NCI-H226 (cell line): ENCODE measurements around the gene ZNF664.

Experiments
- DNase-seq: peaks from one replicate; pipeline ENCODE4 v3.0.0-alpha.2; 2015

ZNF664 gene

DNA sequence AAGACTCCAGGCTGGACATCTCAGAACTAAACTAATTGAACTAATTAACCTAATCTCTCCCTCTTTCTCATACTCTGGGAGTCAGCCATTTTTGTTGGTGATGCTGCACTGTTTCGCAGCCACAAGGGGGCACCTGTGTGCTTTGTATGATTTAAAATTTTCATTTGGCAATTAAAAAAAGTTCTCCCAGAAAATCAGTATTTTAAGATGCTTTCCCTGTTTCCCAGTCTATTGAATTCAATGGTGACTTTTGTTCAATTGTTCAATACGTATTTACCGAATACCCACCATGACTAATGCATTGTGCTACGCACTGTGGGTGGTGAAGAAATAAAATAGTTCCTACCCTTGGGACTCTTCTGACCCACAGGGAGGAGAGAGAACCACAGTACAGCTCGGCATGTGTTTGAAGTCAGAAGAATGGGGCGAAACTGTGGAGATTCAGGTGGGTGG, 63.7 kb downstream of the ZNF664 start:
- no peak for DNase-seq

DNA sequence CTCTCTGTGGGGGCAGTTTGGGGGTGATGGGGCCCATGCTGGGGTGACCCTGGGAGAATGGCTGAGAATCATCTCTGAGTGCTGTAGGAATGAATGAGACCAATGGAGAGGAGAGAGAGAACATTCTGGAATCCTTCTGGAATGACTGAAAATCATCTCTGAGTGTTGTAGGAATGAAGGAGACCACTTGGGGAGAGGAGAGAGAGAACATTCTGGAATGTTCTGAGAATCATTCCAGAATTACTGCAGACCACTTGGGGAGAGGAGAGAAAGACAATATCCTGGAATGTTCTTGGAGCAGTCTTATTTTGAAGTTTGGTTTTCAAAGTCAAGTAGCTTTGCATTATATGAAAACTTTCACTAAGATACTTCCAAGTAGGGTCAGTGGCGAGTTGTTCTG, 64.3 kb downstream of the ZNF664 start:
- no peak for DNase-seq

DNA sequence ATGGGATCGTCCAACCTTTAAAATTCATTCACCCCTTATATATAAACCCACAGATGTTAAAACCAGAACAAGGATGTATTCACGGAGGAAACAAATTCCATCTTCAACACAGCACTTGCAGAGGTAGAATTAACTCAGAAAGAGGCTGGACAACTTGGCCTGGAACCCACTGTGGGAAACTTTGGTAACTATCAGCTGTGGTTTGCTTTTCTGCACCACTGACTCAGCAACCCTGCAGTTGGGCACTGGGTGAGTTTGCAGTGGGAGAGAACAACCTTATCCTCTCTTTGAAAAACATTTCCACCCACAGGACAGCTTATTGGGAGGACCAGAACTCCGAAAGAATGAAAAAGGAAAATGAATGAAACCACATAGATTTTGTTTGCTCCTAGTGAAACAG, 66.3 kb downstream of the ZNF664 start:
- peak; percentile 59 for DNase-seq

DNA sequence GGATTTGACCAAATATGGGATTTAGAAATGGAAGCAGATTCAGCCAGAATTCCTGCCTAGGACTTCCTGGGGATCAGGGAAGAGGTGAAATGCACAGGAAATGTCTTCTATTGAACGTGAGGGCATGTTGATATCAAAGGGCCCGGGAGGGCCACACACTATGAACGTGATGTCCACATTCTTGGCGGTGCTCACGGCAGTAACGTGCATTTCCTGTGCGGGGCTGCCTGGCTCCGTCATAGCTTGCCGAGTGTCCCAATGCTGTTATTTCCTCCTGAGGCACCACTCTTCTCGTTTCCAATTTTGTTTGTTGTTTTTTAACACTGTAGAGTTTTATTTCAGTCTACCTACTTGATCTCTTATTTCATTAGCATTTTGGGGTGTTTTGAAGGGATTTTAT, 67.3 kb downstream of the ZNF664 start:
- DNase-seq = no peak

DNA sequence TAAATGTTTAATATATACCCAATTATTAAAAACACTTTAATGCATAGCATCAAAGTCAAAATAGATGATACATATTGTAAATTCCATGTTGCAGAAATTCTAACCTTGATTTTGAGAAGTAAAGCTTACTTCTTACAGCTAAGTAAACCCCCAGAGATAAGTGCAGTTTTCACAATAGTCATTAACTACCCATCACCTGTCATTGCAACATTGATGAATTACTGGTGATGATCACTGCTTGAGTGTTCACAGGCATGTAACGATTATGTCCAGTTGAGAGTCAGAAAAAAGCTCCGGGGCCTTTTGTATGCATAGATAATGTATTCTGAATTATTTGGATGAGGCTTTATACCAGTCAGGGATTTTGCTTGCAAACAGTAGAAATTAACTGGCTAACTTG, 67.7 kb downstream of the ZNF664 start:
- no peak for DNase-seq

DNA sequence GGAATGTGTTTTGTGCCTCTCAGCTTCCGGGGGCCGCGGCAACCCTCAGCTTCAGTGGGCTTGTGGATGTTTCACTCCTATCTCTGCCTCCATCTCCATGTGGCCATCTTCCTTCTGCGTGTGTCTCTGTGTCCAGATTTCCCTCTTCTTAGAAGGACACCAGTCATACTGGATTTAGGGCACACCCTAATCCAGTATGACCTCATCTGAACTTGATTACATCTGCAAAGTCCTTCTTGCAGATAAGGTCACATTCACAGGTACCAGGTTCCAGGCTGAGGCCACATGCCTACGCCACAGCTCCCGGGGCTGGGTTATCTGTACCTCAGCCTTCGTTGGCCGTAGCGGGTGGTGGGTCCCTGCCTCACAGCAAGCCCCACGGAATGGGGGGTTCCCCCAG, 68.9 kb downstream of the ZNF664 start:
- no peak for DNase-seq

DNA sequence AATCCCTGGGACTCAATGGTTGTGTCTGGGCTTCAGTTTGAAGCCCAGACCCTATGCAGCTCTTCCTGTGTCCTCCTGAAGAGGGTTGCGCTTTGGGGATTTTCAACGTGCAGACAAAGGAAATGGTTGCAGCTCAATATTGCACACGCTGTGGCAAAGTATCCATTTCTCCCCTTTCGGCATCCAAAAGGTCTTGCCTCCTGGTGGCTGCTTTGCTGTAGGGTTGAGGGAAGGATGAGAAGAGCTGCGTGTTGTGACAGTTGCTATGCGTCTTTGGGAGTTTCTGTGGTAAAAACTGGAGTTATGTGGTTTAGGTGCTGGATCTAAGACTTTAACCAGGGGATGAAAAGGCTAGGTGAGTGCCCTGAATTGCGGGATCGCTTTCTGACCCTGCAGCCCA, 71.0 kb downstream of the ZNF664 start:
- no peak for DNase-seq

DNA sequence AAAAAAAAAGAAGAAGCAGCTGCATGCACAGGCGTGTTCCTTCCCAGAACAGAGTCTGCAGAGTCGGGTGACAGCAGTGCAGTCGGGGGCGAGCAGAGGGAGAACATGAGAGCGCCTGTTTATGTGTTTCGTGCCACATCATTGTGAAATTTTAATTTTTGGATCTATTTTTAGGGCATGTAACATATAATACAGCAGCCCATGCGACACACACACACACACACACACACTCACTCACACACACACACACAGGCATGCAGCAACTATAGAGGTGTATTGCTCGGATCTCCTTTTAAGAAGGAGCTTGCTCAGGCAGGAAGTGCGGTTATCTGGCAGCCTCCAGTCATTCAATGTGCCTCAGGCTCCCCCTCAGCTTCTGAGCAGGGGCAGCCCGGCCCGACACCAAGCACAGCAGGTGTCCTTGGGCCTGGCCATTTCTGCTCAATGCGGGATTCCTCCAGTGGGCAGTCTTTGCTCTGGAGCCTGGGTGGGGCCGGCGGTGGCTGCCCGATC, 71.8 kb downstream of the ZNF664 start:
- no peak for DNase-seq

DNA sequence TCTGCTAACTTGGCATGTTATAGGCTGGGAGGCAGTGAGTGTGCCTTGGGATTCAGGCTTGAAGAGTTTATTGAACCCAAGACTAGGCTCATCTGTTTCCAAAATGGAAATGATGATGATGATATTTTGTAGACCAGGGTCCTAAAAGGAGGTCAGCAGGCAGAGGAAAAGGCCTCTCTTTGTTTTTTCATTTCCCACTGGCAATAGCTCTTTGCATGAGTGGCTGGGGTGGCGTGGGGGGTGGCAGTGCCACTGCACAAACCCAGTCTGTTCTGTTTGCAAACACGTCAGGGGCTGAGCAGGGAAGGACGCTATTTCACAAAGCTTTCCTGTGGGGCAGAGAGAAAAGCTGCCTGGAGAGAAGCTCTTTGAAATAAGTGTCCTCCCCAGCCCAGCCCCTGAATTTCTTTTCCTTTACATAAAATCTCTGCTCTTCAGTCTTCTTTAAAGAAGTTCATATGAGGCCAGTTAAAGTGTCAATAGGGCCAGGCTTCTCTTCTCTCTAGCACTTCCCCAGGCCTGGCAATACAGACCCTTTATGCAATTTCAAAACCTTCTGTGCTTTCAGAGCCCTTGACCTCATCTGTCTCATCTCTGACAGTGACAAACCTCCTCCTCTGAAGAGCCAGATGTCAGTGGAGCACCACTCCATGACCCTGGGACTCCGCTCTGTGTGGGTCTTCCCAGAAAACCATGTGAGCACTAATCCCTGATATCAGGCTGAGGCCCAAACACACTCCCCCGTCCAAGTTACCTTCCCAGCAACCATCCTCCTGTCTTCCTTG, 72.8 kb downstream of the ZNF664 start:
- DNase-seq = no peak

DNA sequence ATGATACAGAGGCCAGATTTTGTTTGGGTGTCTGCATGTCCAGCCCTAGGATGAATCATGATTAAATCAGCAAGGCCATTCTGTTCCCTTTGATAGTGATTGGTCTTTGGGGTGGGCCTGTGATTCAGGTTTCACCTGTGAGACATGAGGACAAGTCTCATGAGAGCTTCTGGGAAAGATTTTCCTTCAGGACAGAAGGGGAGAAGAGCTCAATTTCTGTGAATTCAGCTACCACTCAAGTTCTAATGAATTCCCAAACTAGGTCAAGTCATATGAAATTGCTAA, 73.4 kb downstream of the ZNF664 start:
- DNase-seq = no peak

DNA sequence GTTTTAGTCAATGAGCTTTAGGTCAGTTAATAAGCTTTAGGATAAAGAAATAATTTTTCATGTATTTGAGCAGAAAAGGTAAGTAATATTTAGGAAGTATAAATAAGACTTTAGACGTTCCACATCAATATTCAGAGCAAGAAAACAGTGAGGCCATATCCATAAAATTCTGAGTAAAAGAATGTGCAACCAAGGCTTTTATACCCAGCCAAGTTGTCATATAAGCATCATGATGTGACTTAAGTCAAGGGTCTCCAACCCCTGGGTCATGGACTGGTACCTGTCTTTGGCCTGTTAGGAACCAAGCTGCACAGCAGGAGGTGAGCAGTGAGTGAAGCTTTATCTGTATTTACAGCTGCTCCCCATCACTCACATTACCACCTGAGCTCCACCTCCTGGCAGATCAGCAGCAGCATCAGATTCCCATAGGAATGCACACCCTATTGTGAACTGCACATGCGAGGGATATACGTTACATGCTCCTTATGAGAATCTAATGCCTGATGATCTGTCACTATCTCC, 74.1 kb downstream of the ZNF664 start:
- no peak for DNase-seq

DNA sequence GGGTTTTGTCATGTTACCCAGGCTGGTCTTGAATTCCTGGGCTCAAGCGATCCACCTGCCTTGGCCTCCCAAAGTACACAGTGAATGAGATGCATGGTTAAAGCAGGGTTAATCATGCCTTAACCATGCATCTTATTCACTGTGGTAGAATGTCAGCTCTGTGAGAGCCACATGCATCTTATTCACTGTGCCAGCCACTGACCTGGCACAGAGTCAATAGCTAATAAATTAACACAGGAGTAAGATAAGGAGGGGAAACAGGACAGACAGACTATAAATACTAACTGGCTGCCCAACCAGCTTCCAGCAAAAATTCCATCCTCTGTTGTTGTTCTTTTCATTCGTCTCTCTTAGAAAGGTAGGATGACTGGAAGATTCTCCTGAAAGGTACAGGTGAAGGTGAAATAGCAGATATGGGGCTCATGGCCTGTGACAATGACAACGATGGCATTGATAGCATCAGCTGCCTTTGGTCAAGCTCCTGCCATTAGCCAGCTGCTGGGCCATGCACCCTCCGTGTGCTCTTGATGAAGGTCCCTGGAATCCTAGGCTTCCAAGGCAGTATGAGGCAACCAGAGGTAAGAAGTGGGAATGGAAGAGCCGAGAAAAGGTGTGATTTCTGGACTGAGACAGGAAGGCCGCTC, 76.6 kb downstream of the ZNF664 start:
- peak; percentile 7 for DNase-seq

DNA sequence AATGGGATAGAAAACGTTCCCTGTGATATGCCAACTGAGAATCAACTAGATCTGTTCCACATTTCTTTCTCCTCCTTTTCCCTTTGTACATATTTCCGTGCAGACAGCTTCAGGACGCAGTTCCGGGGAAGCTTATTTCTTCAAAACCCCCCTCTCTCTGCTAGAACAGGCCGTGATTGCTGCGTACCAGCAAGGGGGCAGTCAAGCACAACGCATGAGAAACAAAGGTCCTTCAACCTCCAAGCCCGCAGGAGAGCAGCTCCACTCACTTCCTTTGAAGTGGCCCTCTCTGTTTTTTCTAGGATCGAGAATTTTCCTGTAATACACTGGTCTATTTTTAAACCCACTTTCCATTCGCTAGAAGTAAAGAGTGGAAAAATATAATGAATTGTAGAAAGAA, 80.8 kb downstream of the ZNF664 start:
- no peak for DNase-seq

DNA sequence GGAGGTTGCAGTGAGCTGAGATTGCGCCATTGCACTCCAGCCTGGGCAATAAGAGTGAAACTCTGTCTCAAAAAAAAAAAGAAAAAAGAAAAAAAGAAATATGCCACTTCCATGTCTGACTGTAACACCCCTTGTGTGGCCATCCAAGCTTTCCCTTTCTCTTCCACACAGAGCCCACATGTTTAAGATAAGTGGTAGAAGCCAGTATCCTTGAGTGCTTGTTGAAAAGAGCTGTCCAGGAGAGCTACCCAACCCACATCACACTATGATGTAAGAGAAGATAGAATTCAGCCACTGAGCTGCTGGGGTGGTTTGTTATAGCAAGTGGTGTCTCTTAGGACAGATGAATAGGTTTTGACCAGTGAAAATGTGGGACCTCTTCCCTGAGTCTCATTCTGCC, 82.1 kb downstream of the ZNF664 start:
- no peak for DNase-seq

DNA sequence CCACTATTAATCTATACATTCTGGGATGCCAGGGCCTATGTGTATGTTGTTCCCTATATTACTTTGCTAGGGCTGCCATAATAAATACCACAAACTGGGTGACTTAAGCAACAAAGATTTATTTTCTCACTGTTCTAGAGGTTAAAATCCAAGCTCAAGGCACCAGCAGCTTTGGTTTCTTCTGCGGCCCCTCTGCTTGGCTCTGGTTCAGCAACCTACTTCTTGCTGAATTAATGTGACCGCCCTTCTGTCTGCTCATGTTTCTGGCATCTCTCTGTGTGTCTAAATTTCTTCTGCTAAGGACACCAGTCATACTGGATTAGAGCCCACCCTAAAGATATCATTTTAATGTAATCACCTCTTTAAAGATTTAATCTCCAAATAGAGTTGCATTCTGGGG, 84.7 kb downstream of the ZNF664 start:
- DNase-seq = no peak

DNA sequence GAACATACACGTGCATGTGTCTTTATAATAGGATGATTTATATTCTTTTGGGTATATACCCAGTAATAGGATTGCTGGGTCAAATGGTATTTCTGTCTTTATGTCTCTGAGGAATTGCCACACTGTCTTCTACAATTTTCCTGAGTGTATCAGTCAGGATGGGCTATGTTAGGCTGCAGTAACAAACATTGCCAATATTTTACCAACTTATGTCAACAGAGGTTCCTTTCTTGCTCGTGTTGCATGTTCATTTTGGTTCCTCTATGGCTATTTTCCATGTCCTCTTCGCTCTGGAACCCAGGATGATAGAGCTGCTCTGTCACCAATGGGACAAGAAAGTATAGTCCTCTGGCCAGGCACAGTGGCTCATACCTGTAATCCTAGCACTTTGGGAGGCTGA, 86.7 kb downstream of the ZNF664 start:
- no peak for DNase-seq
